Lung microvascular endothelial cell (primary cell): ENCODE measurements around the gene EPHB1. TPM values are rescaled to one million over a fixed set of nuclear protein-coding genes. Genes with fewer than 3 reads are reported as not detected.

Source experiments
- DNase-seq, 2 donors: peaks; one replicate each; pipeline versions ENCODE4 v3.0.0 to v3.0.0-alpha.2; 2010; ENCODE audit warnings: low read depth in 2 of 2
- total RNA-seq: library from RNA; depleted of rRNA; stranded (reverse); fragments of >200 nt; gene quantifications from 2 replicates; pipeline ENCODE4 v1.2.1, GENCODE V29; 2014

The EPHB1 gene
- total RNA-seq, 1 donor from 2014 or later = 4.2 TPM

DNA sequence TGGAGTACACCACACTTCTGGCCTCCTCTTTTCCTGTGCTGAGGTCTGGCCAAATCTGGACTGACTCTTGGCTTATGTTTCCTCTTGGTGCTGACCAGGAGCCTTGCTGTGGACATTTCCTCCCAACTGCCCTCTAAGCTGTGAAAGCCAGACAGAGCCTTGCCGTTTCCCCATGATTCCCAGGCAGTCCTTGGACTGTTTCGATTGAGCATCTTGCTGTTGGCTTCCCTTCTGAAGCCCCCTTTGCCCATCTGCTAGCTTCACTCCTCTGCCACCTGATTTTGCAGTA, 110.5 kb downstream of the EPHB1 start:
- no peak for DNase-seq

DNA sequence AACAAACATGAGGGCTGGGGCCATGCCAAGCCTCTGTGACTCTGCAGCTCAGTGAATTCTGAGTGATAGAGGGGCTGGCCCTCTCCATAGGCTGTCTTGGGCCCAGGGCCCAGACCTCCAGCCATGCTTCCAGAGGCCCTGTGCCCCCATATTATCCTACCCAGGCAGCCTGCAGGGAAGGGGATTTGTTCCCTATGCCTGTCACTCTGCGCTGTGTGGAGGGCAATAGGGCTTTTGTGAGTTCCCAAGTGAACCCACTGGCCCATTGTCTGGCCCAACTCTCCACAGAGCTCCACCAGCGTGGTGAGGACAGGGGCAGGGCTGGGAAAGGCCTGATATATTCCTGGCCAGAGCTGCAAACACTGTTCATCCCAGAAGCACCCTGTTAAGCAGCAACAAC, 113.2 kb downstream of the EPHB1 start:
- DNase-seq = no peak

DNA sequence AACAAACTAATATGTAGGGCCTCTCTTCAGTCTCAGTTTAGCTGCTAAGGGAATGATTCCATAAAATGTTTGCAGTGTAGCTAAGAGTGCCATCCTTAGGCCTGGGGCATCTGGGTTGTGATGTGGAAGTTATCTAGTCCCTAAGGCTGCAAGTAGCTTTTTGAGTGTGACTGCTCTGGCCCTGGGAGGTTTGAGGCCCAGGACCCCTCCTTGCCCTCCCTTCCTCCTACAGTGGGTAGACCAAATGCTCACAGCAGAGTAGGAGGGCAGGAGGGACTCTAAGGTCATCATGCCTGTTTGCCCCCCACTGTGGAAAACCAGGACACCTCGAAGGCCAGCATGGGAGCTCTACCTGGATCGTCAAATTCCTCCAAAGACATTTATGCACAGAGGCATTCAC, 115.0 kb downstream of the EPHB1 start:
- no peak for DNase-seq

DNA sequence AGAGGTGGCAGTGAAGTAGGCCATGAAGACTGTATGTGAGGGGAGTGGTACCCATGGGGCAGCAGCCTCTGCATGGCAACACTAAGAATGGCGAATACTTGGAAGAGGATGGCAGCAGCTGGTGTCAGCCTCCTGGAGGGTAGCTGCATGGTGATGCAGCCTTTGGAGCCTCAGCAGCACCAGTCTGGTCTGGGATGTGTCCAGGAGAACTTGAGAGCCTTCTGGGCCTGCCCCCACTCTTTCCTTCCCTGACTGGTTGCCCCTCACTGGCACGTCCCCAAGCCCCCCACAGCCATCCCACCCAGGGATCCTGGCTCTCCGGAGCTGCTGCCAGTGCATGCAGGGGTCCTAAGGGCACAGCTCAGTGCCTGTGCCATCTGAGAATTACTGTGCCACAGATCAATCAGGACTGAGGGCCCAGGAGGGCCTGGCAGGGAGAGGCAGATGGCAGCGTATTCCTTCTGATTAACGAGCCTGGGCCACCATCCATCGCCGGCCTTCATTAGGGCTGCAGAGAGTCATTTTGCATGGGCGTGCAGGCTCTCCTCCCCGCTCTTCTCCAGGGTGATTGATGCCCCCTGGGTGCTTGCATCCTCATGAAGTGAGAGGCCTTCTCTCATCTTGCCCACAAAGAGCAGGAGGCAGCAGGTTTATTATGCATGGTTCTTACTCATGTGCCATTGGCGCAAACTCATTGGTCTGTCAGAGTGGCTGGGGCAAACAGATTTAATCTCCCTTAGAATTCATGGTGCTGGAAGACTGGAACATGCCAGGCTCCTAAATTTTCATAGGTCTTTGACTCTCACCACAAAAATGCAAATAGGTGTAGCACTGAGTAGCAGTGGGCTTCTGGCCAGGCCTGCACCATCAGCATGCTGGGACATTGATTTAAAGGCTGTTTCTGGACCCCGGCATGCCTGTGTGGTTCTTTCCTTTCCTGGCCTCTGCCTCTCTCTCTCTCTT, 116.8 kb downstream of the EPHB1 start:
- DNase-seq = no peak

DNA sequence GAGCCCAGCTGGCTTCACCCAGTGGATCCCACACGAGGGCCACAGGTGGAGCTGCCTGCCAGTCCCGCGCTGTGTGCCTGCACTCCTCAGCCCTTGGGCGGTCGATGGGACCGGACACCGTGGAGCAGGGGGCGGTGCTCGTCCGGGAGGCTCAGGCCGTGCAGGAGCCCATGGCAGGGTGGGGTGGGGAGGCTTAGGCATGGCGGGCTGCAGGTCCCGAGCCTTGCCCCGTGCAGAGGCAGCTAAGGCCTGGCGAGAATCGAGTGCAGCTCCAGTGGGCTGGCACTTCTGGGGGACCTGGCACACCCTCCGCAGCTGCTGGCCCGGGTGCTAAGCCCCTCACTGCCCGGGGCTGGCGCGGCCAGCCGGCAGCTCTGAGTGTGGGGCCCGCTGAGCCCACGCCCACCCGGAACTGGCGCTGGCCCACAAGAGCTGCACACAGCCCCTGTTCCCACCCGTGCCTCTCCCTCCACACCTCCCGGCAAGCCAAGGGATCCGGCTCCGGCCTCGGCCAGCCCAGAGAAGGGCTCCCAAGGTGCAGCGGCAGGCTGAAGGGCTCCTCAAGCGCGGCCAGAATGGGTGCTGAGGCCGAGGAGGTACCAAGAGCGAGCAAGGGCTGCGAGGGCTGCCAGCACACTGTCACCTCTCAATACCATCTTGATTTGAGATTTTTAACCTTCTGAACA, 121.4 kb downstream of the EPHB1 start:
- DNase-seq = no peak

DNA sequence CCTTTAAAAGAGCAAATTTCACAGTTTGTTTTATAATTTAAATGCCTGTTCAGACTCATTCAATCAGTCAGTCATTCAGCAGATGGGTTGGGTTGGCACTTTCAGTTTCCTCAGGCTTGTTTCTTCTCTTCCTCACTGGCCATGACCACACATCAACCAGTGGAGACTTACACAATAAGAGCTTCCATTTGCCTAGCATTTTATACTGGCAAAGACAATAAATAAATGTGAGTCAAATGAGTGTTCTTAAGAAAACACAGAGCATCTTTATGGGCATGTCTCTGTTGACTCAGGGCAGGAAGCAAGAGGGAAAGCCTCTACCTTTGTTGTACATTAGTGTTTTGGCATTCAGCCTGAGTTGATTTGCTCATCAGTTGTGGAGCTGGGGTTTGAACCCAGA, 122.6 kb downstream of the EPHB1 start:
- DNase-seq = no peak

DNA sequence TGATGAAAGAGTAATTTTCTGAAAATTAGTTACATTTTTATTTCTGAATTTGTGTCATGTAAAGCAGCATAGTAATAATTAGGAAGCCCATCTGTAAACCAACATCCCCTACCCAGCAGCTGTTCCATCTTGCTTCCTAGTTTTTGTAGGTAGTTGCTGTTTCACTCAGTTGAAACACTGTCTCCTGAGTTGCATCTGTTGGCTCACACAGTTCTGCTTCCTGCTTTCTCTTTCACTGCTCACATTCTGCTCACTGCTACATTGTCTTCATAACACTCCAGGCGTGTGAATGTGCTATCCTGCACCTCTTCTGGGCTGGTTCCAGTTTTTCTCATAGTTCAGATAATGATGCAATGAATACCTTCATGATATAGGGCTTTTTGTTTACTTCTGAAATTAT, 123.4 kb downstream of the EPHB1 start:
- DNase-seq = no peak

DNA sequence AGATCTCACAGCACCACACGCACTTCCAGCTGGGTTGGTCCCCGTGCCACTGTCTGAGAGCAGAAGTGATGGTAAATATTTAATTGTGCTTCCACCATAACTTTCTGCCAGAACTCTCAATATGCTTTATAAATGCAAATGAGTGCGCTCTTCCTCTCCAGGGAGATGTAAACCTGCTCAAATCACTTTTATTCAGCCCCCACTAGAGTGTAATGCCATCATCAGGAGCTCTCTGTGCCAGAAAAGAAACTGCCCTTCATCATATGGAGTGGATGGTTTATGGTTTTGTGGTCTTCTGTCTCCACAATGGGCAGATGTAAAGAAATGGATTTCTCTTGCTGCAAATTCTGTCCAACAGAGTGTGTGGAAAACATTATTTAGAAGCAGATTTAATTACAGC, 127.0 kb downstream of the EPHB1 start:
- no peak for DNase-seq

DNA sequence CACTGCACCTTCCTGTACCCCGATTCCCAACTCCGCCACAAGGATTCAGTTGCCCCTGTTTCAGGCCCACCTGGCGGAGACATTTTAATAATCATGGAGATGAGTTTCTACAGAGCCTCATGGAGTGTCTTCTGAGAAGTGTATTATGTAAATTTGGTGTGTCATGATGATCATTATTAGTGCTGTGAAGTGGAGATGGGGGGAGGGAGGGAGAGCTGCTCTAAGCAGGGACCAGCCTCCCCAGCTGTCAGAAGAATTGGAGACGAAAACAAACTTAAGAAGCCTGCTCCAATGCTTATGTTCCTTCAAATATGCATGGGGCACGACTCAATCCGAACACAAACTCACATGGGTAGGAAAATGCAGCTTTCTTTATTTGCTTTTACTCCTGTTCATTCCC, 127.8 kb downstream of the EPHB1 start:
- DNase-seq = no peak

DNA sequence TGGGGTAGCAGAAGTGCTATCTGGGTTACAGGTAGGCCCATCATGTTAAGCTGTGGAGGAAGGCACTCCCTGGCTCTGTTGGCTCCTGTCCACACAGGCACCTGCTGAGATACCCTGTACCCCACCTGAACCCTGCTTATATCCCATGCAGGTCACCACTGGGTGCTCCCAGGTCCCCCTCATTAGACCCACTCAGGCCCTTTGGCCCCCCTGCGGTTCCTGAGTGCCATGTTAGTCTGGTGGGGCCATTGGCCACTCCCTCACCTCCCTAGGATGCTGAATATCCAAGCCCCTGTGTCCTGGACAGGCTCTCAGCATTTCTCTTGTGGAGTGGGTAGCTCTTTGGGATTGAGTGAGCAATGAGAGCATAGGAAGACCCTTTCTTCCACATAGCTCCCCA, 128.2 kb downstream of the EPHB1 start:
- no peak for DNase-seq

DNA sequence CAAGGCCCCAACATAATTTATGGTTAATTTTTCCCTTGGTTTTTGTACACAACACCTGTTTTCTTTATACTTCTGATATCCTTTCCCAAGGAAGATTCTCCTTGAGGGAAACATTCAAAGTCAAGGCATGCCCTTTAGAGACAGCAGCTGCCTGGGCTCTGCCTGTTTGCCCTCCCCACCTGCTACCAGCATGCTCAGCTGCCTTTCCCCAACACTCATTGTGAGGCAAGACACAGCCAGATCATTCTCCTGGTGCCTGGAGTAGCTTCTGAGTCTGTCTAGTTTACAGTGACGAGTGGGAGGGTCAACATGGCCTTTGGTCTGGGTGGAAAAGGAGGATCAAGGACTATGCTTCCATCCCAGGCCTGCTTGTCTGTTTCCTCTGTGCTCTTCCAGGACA, 132.5 kb downstream of the EPHB1 start:
- DNase-seq = no peak

DNA sequence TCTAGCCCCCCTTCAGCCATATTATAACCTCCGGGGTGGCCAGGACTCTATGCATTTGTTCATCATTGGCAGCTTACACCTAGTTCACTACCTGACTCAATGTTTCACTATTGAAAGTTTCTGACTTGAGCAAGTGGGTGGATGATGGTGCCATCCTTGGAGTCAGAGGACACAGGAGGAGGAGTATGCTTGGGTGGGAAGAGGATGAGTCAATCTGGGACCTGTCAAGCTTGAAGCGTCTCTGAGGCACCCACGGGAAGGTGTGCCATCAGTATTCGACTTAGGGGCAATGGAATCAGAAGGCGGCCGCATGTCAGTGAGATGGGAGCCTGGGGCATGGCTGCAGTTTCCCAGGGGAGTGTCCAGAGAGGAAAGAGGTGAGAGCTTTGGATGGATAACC, 133.3 kb downstream of the EPHB1 start:
- DNase-seq = no peak

DNA sequence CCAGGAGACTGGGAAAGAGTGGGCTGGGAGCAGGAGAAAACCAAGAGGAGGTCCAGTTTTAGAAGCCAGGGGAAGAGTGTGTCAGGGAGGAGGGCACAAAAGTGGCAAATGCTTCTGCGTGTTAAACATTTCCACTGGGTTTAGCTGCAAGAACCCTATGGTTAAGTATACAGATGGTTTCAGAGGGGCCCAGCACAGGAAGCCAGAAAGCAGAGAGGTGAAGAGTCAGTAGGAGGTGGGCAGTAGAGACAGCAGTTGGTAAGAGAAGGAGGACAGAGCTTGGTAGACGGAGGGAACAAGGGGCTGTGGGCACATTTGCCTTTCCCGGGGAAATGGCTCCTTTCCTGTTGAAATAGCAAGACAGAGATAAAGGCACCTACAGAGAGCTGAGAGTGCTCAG, 133.8 kb downstream of the EPHB1 start:
- DNase-seq = no peak

DNA sequence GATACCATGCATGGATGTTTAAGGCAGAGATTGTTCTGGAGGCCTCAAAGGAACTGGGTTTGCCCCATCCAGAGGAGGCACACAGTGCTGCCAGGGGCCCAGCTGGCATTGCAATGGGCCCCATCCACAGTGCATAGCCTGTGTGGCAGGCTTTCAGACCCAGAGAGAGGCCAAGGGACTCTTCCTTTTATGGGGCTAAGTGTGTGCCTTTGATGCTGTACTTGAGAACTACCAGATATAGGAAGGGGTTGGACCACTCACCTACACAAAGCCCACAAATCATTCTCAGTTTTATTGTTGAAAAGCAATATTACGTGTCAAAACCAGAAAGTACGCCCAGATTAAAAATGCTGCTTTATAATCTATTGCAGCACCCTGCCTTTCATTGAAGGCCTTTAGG, 134.9 kb downstream of the EPHB1 start:
- DNase-seq = no peak

DNA sequence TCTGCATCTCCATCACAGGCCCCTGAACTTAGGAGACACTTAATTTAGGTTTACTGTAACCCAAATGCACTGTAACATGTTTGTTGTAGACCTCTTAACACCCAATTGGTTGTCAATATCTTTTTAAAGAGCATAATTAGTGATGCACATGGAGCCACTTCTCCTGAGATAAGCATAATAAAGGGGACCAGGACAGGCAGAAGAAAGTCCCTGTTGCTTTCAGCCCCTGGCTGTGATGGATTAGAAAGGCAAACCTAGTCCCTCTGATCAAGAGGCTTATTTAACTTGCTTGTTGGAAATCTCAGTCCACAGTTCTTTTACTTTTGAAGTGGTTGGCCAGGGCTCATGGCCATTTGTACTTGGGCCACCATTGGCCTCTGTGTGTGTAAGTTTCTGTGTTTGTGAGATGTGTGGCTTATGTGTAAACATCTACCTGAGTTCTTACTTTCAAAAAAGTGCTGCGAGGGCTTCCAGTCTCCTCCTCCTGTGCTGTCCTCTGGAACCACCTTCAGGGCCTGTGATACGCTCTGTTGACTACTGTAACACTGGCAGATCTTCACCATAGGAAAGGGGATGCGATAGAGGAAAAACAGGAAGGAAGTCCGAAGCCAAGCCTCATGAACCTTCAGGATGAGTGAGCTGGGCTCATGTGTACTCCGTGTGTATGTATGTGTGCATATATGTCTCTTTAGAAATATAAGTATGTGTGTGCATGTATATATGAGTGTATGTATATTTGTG, 136.2 kb downstream of the EPHB1 start:
- DNase-seq = no peak

DNA sequence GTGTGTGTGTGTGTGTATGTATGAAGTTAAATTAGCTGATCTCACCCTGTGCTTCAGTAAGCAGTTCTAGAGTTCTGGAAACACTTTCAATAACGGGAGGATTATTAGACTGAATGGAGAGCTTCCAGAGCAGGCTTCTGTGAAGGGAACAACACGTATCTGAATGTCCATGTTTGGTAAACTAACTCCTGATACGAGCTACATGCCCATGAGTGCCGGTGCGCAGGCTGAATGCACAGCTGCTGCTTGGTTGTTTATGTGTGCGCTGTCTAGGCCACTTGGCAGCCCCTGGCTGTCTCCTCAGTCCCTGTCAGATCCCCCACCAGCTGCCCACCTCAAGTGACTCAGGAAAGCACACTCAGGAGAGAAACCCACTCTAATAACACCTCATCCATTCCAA, 137.0 kb downstream of the EPHB1 start:
- no peak for DNase-seq

DNA sequence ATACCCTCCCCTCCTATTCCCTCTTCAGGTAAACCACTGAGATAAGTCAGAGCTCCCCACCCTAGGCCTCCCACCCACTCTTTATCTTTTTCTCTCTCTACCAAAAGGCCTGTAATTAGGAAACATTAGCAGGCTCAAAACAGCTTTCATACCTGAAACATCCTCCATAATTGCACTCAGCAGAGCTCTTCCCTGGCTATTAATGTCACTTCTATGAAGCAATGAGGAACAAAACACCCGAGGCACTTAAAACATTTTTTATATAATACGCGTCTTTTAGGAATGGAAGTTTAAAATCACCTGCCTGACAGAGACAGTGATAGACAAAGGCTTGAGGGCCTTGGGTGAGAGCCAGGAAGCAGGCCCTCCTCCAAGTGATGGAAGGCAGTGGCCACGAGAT, 138.9 kb downstream of the EPHB1 start:
- DNase-seq = no peak

DNA sequence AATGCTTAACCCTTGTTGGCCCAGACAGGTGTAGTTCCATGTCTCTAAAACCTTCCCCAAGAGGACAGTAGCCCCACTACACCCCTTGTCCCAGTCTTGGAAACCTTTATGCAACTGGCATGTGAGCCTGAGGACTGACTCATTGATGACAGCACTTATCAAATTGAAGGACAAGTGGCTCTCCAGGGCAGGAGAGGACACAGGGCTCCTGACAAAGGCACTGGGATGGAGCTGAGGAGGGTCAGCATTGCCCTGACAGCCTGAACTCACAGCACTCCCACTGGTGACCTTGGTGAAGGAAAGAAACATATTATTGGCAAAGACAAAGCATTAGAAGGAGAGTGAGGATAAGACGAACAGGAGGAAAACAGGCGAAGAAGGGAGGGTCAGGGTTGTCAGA, 139.9 kb downstream of the EPHB1 start:
- no peak for DNase-seq

DNA sequence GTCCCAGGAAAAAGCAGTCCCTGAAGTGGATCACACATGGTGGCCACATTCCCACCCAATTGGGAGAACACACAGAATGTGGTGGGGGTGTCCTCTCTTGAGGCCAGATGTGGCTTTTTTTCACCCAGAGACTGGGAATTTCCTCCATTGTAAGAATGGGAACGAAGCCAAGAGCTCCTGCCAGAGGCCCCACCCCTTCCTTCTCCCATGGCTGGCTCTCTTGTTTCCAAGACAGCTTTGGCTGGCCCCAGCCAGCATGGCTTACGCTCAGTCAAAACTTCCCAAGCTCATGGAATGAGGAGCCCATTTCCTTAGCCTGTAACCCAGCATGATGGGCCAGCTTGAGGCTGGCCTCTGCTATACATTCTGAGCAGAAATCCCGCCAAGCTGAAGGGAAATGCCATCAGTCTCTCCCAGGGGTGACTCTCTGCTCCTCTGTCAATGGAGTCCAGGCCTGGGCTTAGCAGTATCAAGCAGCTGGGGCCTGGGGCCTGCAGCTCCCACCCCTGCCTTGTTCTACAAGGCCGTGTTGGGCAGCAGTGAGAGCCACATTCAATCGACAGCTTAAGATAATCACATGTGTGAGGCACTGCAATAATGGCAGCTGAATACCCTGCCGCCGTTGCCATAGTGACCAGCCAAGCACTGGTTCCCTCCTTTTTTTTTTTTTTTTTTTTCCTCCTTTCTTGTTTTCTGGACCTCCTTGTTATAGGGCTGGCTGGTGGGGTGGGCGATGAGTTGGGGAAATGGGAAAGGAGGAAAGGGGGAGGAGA, 142.4 kb downstream of the EPHB1 start:
- peak in 1 of 2 donors; percentile 13 for DNase-seq

DNA sequence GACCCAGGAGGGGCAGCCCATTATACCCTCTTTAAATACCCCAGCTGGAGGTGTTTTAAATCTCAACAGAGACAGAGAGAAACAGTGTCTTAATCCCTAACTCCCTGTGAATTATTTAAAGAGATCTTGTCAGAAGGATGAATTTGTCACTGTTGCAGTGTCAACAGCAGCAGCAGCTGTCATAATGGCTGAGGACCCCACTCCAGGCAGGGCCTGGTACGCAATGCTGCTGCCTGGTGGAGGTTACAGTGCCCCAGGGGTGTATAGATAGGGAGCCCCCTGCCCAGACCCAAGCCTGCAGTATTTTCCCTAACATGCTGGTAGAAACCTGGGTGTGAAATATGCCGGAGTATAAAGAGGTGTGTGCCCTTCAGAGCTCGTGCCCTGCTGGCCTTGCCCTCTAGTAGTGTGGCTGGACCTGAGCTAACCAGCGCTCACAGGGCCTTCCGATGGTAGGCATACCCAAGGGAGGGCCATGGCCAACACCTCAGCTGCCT, 143.0 kb downstream of the EPHB1 start:
- DNase-seq = no peak

DNA sequence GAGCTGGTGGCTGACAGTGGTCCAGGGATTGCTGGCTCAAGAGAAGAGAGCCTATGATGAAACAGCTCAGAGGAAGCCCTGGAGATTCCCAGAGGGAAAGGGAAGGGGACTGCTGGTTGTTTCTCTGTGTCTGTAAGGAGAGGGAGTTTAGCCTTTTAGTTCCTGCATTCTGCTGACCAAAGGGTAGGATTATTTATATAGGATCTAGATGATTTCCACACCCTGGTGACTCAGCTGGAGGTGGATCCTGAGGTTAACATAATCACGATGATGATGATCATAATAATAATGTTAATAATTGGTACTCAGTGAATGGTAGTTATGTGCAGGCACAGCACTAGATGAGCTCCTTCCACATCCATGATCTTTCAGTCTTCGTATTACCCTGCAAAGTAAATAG, 144.9 kb downstream of the EPHB1 start:
- no peak for DNase-seq

DNA sequence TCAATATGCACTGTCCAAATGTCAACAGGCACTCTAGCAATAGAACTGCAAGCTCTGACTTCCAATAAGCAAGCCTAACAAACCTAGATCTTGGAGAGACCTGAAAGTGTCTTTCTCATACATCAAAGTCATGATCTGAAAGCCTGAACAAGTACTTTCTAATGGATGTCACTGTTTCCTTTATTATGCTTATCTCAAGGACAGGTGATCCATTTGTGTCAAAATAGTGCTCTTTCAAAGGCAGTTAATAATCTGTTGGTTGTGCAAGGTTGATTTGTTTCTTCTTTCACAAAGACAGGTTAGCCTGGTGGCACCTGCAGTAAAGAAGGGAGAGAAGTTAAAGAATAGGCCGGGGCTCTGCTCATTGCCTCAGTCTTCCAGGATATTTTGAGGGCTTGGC, 146.8 kb downstream of the EPHB1 start:
- DNase-seq = no peak
